GM21526 (cell line): Measurements from ENCODE around the gene GRID1.
A peak's percentile ranks its signal among the peaks of the same experiment; 100 is the strongest.
"Not testable (repeated sequence)": the region's sequence is repeated elsewhere in the genome, so short reads cannot be mapped to it uniquely, and the experiment has no call there.

ENCODE experiments used
- ATAC-seq: cut with Tn5 transposase; IDR thresholded peaks from one replicate; pipeline ENCODE4 v1.9.1; 2021; ENCODE audit warnings: moderate library complexity; ENCODE audit not compliant: unreplicated experiment, low FRiP score

GRID1 gene

DNA sequence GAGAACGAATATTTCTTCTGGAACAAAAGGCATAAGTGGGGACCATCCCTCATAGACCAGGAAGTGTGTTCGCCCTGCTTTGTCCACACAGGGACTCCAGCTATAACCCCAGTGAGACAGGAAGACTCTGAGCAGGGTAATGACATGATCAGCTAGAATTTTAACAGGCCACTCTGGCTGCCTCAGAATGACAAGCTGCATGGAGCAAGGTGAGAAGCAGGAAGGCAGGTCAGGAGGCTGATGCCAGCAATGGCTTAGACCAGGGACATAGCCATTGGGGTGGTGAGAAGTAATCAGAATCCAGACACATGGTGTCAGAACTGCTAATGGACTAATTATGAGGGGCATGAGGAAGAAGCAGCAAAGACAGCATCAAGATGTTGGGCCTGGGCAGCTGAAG lies 264.6 kb downstream of the GRID1 start:
- ATAC-seq, result no peak

DNA sequence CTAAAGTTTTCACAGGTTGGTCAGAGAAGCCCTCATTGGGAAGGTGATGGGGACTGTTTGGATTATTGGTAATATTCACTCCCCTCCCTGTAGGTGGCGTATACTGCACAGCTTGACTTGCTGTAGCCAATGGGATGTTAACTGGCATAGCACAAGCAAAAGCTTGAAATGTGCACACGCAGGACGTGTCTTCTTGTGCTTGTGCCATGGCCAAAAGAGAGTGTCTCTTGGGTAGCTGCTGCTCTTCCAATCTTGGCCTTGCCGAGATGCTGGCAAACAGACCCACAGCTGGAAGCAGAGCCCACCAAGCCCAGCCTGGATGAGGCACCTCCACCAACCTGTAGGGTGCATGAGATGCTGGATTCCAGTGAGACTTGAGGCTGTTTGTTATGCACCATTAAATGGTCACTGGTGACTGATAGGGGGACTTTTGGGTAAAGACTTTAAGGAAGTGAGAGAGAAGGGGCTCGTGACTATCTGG lies 266.0 kb downstream of the GRID1 start:
- peak; percentile 84 for ATAC-seq

GRCh38 chr10:86099542-86100334 lies 266.9 kb downstream of the GRID1 start:
- no peak for ATAC-seq

- ATAC-seq, result no peak
Measured at GRCh38 chr10:86098187-86098881, 268.3 kb downstream of the GRID1 start.

GRCh38 chr10:86095061-86095460 lies 271.5 kb downstream of the GRID1 start:
- ATAC-seq, result not testable (repeated sequence)

DNA sequence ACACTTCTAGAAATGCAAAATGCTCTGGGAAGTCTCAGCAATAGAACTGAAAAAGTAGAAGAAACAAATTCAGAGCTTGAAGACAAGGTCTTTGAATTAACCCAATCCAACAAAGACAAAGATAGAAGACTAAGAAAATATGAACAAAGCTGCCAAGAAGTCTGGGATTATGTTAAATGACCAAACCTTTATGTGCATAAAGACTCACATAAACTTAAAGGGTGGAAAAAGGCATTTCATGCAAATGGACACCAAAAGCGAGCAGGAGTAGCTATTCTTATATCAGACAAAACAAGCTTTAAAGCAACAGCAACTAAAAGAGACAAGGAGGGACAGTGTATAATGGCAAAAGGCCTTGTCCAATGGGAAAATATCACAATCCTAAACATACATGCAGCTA lies 274.3 kb downstream of the GRID1 start:
- not testable (repeated sequence) for ATAC-seq

DNA sequence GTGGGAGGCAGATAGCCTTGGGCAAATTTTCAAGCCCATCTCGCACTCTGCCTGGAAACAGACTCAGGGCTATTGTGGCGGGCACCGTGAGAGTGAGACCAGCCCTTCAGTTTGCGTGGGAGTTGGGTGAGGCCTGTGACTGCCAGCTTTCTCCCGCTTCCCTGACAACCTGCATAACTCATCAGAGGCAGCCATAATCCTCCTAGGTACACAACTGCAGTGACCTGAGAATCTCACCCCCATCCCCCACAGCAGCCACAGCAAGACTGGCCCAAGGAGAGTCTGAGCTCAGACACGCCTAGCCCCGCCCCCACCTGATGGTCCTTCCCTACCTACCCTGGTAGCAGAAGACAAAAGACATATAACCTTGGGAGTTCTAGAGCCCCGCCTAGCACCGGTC lies 275.4 kb downstream of the GRID1 start:
- no peak for ATAC-seq

DNA sequence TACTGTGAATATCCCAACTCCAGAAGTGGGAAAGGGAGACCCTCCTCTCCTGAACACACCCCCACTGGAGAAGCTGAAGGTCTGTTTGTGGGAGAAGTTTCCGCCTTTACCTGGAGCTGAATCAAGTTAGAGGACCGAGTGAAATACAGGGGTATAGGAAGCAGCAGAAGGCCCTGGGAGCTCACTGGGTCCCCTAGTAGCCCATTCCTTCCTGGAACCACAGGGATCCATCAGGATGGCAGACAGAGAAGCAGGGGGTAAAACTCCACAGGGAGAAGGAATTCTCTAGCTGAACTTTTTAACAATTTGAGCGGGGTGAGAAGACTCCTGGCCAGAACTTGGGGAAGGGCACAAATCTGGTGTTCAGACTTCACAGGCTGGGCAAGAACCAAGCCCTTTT lies 275.8 kb downstream of the GRID1 start:
- ATAC-seq, result no peak

DNA sequence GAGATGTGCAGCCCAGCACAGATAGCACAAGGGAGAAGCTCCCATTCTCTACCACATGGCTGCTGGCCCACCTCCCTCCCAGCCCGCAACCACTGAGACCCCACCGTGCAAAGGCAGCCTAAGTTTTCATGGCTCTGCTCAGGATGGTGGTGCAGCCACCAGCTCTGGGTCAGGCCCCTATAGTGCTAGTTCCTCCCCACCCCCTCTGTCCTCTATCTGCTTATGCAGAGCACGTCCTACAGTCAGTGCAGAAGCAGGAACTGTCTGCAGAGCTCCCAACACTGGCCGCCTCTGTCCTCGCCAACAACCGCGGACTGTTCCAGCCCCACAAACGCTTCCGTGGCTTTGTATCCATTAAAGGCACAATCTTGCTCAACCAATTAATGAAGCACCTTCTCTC lies 278.9 kb downstream of the GRID1 start:
- no peak for ATAC-seq

DNA sequence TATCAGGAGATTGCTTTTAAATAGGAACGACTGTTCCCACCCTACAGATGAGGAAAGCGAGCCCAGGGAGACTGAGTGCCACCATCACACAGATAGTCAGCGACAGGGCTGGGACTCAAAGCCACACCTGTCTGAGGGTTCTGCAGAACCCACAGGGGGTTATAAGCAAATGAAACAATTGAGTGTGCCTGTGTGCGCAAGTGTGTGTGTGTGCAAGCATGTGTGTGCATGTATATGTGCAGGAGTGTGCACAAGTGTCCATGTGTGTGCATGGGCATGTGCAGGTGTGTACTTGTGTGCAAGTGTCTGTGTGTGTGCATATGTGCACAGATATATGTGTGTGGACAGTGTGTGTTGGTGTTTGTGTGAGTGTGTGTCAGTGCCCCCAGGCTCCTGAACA lies 280.2 kb downstream of the GRID1 start:
- ATAC-seq, result no peak

DNA sequence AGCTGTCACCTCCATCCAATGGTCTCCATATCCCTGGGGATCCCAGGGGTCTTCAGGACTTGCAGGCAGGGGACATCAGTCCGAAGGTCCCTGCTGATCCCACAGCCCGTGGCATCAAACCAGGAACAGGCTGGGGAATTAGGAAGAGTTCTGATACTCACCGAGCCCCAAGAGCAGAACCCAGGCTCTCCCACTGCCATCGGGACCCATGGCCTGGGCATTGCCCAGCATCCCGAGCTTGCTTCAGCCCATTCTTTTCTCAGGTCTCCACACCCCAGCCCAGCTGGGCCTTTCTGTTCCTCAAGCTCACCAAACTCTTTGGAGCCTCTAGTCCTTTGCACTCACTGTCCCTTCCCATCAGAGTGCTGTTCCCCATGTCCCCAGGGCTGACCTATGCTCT lies 280.9 kb downstream of the GRID1 start:
- no peak for ATAC-seq

DNA sequence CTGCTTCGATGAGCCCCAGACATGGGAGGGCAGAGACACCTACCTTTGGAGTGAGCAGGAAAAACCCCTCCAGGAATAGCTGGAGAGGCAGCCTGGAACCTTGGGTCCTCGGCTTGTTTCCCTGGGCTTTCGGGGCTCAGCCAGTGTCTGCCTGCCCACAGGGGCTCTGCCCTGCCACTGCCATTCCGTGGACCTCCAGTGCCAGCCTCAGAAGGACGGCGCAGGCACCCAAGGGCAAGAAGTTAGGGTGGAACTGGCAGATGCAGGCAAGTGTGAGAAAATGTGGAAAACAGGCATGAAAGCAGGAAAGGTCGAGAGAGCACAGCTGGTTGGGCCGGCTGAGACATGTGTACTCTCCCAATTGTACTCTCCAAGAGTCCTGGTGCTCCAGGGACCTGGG lies 281.5 kb downstream of the GRID1 start:
- ATAC-seq, result no peak

- ATAC-seq, result no peak
Measured at GRCh38 chr10:86084585-86084984, 282.0 kb downstream of the GRID1 start.

- ATAC-seq, result no peak
Measured at GRCh38 chr10:86083664-86084175, 282.9 kb downstream of the GRID1 start.

- no peak for ATAC-seq
Measured at GRCh38 chr10:86083206-86083605, 283.4 kb downstream of the GRID1 start.

DNA sequence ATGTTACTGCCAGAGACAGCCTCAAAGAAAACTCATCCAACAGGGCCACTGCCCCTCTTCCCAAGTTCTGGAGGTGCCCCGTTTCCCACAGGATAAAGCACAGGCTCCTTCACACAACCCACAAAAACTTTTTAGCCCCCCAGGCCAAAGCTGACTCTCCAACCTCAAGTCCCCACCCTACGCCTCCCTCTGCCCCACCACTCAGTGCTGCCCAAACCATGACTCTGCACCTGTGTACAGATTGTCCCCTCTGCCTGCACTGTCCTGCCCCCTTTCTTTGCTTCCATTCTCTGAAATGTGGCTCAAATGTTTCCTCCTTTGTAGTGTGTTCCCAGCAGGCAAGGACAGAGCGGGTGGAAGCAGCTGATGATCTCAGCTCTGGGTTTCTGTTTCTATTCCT lies 284.0 kb downstream of the GRID1 start:
- ATAC-seq, result no peak

DNA sequence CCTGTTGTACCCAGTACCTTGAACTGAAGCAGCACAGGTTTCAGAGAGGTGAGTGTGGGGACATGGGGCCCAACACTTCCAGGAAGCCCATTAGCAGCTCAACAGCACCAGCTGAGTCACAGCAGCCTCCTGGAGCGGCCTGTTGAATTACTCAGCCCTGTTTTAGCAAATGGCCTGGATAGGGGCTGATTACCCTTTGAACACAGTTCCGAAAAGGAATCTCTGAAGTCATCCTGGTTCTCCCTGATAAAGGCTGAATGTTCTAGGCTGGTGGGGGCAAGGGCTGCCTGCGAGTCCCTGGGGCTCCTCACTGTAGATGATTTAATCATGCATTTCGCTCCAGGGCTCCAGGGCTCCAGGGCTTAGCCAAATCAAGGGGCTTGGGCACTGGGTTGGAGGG lies 287.5 kb downstream of the GRID1 start:
- ATAC-seq, result no peak

- ATAC-seq, result no peak
Measured at GRCh38 chr10:86078639-86079035, 288.0 kb downstream of the GRID1 start.

DNA sequence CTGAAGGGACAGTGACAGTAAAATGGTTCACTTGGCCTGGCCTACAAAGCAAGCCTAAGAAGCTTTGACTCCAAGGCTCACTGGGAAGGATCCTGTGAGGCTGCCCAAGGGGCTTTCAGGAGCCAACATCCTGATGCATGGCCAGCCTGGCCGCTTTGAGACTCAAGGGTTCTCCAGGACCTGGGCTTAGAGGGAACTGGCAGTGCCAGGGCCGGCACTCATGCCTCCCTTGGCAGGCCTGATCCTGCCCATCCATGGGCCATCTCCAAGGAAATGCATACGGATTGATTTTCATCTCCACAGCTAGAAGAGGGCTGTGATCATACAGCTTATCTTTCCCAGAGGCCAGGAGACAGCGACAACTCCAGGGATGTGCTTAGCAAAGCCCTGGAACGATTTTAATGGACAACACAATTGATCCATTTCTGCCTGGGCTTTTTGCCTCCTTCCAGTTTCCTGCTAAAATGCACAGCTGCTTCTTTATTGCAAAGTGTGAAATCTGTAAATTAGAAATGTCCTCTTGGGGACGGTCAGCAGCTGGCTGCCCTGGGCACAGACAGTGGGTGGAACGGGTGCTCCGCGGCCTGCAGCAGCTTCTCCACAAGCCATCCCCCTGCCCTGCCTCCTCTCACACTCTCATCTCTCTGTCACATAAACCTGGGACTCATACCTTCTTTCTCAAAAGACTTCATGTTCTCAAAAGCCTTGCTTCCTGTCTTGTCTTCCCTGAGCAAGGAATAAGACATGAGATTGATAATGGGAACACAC lies 288.5 kb downstream of the GRID1 start:
- no peak for ATAC-seq

DNA sequence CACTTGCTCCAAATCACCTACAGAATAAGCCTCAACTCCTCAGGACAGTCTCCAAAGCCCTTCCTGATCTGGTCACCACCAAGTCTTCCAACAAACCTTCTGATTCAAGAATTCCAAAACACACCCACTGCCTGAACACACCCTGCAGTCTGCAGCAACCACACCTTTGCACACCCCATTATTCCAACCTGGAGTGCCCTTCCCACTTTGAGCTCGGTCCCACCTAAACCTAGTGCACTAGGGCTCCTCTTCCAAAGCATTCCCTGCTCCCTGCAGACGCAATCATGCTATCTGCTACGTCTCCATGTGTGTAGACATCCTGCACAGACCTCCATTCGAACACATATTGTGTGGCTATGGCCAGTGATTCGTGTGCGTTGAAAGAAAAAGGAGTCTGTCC lies 289.3 kb downstream of the GRID1 start:
- ATAC-seq, result no peak

DNA sequence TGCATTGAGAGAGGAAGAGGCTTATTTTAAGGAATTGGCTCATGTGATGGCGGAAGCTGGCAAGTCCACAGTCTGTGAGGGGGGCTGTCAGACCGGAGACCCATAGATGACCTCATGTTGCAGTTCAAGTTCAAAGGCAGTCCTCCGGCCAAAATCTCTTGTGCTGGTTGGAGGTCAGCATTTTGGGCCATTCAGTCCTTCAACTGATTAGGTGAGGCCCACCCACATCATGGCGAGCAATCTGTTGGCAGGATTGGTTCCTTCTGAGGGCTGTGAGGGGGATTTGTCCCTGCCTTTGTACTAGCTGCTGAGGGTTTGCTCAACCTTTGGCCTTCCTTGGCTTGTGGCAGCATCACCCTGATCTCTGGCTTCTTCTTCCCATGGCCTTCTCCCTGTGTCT lies 290.1 kb downstream of the GRID1 start:
- ATAC-seq, result not testable (repeated sequence)
